Osteoblast (primary cell): ENCODE results near the gene NPBWR2. TPM values are rescaled to one million over a fixed set of nuclear protein-coding genes. Genes with fewer than 3 reads are reported as not detected.

Source experiments
- DNase-seq: peaks from one replicate; pipeline ENCODE4 v3.0.0; 2011; ENCODE audit warnings: low spot score, mixed read lengths; ENCODE audit not compliant: insufficient read length; ENCODE audit errors: missing footprints
- H2AFZ ChIP-seq: 2 replicates; pipeline ENCODE4 v1.6.0; 2011; ENCODE audit warnings: mild to moderate bottlenecking, low read length
- H3K27ac ChIP-seq: 2 replicates; pipeline ENCODE4 v1.5.1; 2011; ENCODE audit warnings: mild to moderate bottlenecking, low read depth, low read length, moderate library complexity
- H3K27me3 ChIP-seq: 2 replicates; pipeline ENCODE4 v1.6.0; 2012; ENCODE audit warnings: mild to moderate bottlenecking, control low read depth, inconsistent platforms, low read length, moderate library complexity; ENCODE audit not compliant: insufficient read depth
- H3K36me3 ChIP-seq: 2 replicates; pipeline ENCODE4 v1.5.1; 2011; ENCODE audit warnings: mild to moderate bottlenecking, low read length, control low read depth, moderate library complexity; ENCODE audit not compliant: insufficient read depth
- H3K4me1 ChIP-seq: 2 replicates; pipeline ENCODE4 v1.5.1; 2011; ENCODE audit warnings: mild to moderate bottlenecking, low read length, control low read depth, moderate library complexity; ENCODE audit not compliant: insufficient read depth
- H3K4me2 ChIP-seq: 2 replicates; pipeline ENCODE4 v1.6.0; 2011; ENCODE audit warnings: mild to moderate bottlenecking, low read length; ENCODE audit not compliant: insufficient read depth
- H3K4me3 ChIP-seq: fragments of 200-600 bp; sonication (generic); 3 replicates; pipeline ENCODE4 v1.5.1; 2012; ENCODE audit warnings: mild to moderate bottlenecking, low read length, inconsistent platforms; ENCODE audit not compliant: insufficient read depth
- H3K79me2 ChIP-seq: 2 replicates; pipeline ENCODE4 v1.6.0; 2012; ENCODE audit warnings: mild to moderate bottlenecking, low read length, control low read depth, inconsistent platforms; ENCODE audit not compliant: insufficient read depth
- H3K9me3 ChIP-seq: 2 replicates; pipeline ENCODE4 v1.5.1; 2011; ENCODE audit warnings: low read depth, low read length, control low read depth
- H4K20me1 ChIP-seq: 2 replicates; pipeline ENCODE4 v1.6.0; 2012; ENCODE audit warnings: mild to moderate bottlenecking, low read length, control low read depth; ENCODE audit not compliant: insufficient read depth
- CTCF ChIP-seq: IDR thresholded peaks from 2 replicates; pipeline ENCODE4 v1.5.1; 2011; ENCODE audit warnings: mild to moderate bottlenecking, low read depth, low read length, moderate library complexity; ENCODE audit errors: extremely low read depth
- total RNA-seq: library from RNA; depleted of rRNA; stranded (reverse); fragments of >200 nt; gene quantifications from 2 replicates; pipeline ENCODE4 v1.2.3, GENCODE V29; 2012

Gene NPBWR2
- total RNA-seq, 1 donor, result not detected

- Histone ChIP-seq H4K20me1 (no peaks in the 10 kb centered on the region), H3K27ac (no peak overlapping the region), H3K9me3 (no peaks in the 10 kb centered on the region), H3K4me3 (no peak overlapping the region), H3K79me2 (no peaks in the 10 kb centered on the region), H3K27me3 (peaks cover 10% of the 10 kb centered on the region), H3K4me2 (no peak overlapping the region), H3K36me3 (no peaks in the 10 kb centered on the region), H2AFZ (no peak overlapping the region), H3K4me1 (no peaks in the 10 kb centered on the region)
- TF ChIP-seq CTCF, result no peak
- DNase-seq, result peak; percentile 71
Observed at GRCh38 chr20:64112691-64113443, 5.5 kb upstream of the NPBWR2 start.

- Histone ChIP-seq H3K9me3 (no peaks in the 10 kb centered on the region), H3K4me2 (no peak overlapping the region), H2AFZ (no peak overlapping the region), H3K27ac (no peak overlapping the region), H3K4me1 (no peaks in the 10 kb centered on the region), H3K27me3 (peaks cover 10% of the 10 kb centered on the region), H3K4me3 (no peak overlapping the region), H3K36me3 (no peaks in the 10 kb centered on the region), H3K79me2 (no peaks in the 10 kb centered on the region), H4K20me1 (no peaks in the 10 kb centered on the region)
- DNase-seq, result peak; percentile 82
- TF ChIP-seq CTCF, result no peak
Observed at GRCh38 chr20:64111841-64112641, 4.7 kb upstream of the NPBWR2 start.

DNA sequence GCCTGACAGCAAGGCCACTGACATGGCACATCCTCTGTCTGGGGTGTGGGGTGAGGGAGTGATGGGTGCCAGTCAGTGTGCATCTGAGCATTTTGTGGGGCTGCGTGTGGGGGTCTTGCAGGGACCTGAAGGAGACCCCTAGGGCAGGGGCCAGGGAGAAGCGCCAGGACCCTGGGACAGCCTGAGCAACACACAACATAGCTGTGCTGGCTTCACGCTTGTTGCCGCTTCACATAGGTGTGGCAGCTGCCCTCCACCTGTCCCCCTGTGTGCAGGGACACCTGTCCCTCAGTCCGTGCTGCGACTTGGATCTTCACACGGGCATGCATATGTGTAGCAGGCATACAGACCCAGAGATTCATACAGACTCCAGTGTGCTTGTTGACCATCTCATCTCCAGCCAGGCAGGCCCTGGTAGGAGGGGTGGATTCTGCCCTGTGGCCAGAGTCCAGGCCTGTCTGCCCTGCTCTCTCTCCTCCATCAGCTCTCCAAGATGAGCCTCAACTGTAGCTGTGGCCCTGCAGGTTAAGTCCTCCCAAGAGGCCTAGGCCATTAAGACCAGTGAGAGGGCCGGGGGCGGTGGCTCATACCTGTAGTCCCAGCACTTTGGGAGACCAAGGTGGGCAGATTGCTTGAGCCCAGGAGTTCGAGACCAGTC, 3.2 kb upstream of the NPBWR2 start:
- Histone ChIP-seq H3K4me2 (no peak overlapping the region), H4K20me1 (no peaks in the 10 kb centered on the region), H3K79me2 (no peaks in the 10 kb centered on the region), H3K4me3 (no peak overlapping the region), H3K4me1 (no peaks in the 10 kb centered on the region), H3K27me3 (peaks cover 10% of the 10 kb centered on the region), H3K27ac (no peak overlapping the region), H3K36me3 (no peaks in the 10 kb centered on the region), H3K9me3 (no peaks in the 10 kb centered on the region), H2AFZ (no peak overlapping the region)
- DNase-seq, result peak; percentile 83
- no peak for TF ChIP-seq CTCF
